ENCODE data around the gene RABGAP1.

RABGAP1 gene

GRCh38 chr9:123109540-123110279 lies 168.9 kb downstream of the RABGAP1 start:
- in situ Hi-C loops (cut with MboI; ENCODE audit: low pct_unique_long_range_greater_than_20kb, low sequenced_read_pairs, unreplicated experiment): no loop called here
- TF ChIP-seq, protein P1, sequence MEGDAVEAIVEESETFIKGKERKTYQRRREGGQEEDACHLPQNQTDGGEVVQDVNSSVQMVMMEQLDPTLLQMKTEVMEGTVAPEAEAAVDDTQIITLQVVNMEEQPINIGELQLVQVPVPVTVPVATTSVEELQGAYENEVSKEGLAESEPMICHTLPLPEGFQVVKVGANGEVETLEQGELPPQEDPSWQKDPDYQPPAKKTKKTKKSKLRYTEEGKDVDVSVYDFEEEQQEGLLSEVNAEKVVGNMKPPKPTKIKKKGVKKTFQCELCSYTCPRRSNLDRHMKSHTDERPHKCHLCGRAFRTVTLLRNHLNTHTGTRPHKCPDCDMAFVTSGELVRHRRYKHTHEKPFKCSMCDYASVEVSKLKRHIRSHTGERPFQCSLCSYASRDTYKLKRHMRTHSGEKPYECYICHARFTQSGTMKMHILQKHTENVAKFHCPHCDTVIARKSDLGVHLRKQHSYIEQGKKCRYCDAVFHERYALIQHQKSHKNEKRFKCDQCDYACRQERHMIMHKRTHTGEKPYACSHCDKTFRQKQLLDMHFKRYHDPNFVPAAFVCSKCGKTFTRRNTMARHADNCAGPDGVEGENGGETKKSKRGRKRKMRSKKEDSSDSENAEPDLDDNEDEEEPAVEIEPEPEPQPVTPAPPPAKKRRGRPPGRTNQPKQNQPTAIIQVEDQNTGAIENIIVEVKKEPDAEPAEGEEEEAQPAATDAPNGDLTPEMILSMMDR (IDR thresholded peaks at IDR 0.05; ENCODE audit: extremely low read depth, insufficient read depth, missing control alignments): no peak
- no peak for DNase-seq (ENCODE audit: low spot score)

DNA sequence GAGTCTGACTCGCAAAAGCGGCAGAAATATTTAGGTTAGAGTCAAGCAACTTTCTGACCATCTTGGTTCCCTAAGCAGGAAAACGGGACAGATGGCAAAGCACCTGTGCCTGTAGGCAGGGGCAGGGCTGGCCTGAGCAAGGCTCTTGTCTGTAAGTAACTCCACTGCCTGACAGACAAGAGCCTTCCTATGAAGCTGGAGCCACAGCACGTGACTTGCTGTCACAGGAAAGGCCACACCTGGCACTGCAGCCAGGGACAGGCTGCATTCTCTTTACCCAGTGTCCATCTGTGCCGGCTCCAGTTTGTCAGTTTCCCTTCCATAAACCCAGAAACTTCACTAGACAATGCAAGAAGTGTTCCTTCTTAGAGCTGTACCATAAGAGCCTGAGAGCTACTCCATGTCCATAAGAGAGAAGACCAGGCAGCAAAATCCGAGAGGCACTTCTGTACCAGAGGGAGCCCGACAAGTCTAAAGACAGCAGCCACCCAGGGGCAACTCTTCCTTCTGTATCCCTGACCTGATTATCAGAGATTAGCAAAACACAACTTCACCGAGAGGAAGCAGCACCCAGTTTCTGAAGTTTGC lies 170.7 kb downstream of the RABGAP1 start:
- DNase-seq (ENCODE audit: low spot score): no peak
- in situ Hi-C loops (cut with MboI; ENCODE audit: low pct_unique_long_range_greater_than_20kb, low sequenced_read_pairs, unreplicated experiment): no loop called here
- TF ChIP-seq, protein P1 (IDR thresholded peaks at IDR 0.05; ENCODE audit: extremely low read depth, insufficient read depth, missing control alignments): no peak

- TF ChIP-seq, protein P1 (IDR thresholded peaks at IDR 0.05; ENCODE audit: extremely low read depth, insufficient read depth, missing control alignments): no peak
- DNase-seq (ENCODE audit: low spot score): no peak
- in situ Hi-C loops (cut with MboI; ENCODE audit: low pct_unique_long_range_greater_than_20kb, low sequenced_read_pairs, unreplicated experiment): no loop called here
These were observed 171.5 kb downstream of the RABGAP1 start for GRCh38 chr9:123112015-123112975.

GRCh38 chr9:123113185-123113584 lies 172.4 kb downstream of the RABGAP1 start:
- DNase-seq (ENCODE audit: low spot score): no peak
- in situ Hi-C loops (cut with MboI; ENCODE audit: low pct_unique_long_range_greater_than_20kb, low sequenced_read_pairs, unreplicated experiment): no loop called here
- TF ChIP-seq, protein P1 (IDR thresholded peaks at IDR 0.05; ENCODE audit: extremely low read depth, insufficient read depth, missing control alignments): no peak

- TF ChIP-seq, protein P1 (IDR thresholded peaks at IDR 0.05; ENCODE audit: extremely low read depth, insufficient read depth, missing control alignments): no peak
- in situ Hi-C loops (cut with MboI; ENCODE audit: low pct_unique_long_range_greater_than_20kb, low sequenced_read_pairs, unreplicated experiment): no loop called here
- no peak for DNase-seq (ENCODE audit: low spot score)
These were observed 174.5 kb downstream of the RABGAP1 start for GRCh38 chr9:123115146-123115913.

- DNase-seq (ENCODE audit: low spot score): no peak
- in situ Hi-C loops (cut with MboI; ENCODE audit: low pct_unique_long_range_greater_than_20kb, low sequenced_read_pairs, unreplicated experiment): no loop called here
- TF ChIP-seq, protein P1 (IDR thresholded peaks at IDR 0.05; ENCODE audit: extremely low read depth, insufficient read depth, missing control alignments): no peak
These were observed 175.2 kb downstream of the RABGAP1 start for GRCh38 chr9:123116036-123116435.

Measured in GM13977 (cell line).